Stimulated activated CD4-positive, alpha-beta T cell treated with anti-CD3 and anti-CD28 coated beads, Interleukin-4, amount 100 ng/mL, for 24 hours (primary cell): ENCODE measurements around the gene ACSL4.
"Not testable (repeated sequence)": the region's sequence is repeated elsewhere in the genome, so short reads cannot be mapped to it uniquely, and the experiment has no call there.

Experiments used
- DNase-seq: peaks from one replicate; pipeline ENCODE4 v3.0.0-alpha.2; 2020

ACSL4 gene

GRCh38 chrX:109728173-109728535 is 4.9 kb downstream of the ACSL4 start:
- DNase-seq: no peak

DNA sequence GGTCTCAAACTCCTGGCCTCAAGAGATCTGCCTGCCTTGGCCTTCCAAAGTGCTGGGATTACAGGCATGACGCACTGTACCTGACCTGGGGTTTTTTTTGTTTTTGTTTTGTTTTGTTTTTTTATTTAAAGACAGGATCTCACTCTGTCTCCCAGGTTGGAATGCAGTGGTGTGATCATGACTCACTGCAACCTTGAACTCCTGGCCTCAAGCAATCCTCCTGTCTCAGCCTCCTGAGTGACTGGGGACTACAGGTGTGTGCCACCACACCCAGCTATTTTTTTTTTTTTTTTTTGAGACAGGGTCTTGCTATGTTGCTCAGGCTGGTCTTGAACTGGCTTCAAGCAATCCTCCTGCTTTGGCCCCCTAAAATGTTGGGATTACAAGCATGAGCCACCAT is 8.1 kb downstream of the ACSL4 start:
- not testable (repeated sequence) for DNase-seq

DNA sequence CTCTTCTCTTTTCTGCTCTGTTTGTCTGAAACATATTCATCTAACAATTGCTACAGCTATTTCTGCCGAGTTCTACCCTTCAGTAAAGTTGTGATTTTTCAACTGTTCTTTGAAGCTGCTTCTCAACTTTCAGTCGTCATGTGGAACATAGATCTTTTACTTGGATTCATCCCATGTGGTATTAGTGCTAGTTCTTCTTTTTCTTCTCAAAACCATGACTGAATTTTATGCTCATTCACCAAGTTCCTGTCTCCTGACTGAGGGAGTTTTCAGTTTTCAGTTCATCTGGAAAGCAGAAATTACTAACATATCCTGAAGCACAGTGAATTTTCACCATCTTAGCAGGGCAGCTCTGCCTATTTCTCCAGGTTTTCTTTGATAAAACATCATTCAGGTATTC is 12.1 kb downstream of the ACSL4 start:
- no peak for DNase-seq

- DNase-seq: no peak
Observed at GRCh38 chrX:109719264-109719663, 13.8 kb downstream of the ACSL4 start.

DNA sequence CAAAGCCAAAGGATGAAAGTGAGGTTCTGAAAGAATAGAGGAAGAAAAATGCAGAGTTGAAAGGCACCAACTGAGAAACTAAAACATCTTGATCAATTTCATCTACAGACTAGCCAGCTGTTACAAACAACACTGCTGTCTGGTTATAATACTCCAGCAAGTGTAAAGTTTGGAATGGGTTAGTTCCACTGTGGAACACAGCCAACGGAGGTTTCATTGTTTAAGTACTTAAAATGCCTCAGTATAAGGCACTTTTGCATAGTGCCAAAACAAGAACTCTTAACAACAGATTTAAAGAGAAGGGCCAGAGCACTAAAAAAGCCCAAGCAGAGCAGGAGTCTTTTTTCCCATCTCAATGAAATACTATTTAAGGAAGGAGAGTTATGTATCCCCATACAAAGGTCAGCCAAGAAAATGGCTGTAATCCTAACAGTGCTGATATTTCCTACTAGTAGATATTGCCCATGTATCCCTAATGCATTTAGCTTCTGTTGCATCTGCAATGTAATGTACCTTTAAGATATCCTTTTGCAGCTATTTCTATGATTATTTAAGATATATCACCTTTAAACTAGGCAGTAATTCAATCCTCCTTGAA is 16.5 kb downstream of the ACSL4 start:
- no peak for DNase-seq

DNA sequence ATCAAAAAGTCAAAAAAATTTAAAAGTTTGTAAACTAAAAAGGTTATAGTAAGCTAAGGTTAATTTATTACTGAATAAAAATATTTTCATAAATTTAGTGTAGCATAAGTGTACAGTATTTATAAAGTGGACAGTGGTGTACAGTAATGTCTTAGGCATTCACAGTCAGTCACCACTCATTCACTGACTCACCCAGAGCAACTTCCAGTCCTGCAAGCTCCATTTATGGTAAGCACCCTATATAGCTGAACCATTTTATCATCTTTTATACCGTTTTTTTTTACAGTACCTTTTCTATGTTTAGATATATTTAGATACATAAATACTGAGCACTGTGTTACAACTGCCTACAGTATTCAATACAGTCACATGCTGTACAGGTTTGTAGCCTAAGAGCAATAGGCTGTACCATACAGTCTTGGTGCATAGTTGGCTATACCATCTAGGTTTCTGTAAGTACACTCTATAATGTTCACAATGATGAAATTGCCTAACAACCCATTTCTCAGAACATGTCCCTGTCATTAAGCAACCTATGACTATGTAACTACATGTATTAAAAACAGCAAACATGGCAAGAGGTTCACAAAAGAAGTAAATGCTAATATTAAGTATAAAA is 18.6 kb downstream of the ACSL4 start:
- no peak for DNase-seq

GRCh38 chrX:109710181-109710580 is 22.9 kb downstream of the ACSL4 start:
- no peak for DNase-seq

DNA sequence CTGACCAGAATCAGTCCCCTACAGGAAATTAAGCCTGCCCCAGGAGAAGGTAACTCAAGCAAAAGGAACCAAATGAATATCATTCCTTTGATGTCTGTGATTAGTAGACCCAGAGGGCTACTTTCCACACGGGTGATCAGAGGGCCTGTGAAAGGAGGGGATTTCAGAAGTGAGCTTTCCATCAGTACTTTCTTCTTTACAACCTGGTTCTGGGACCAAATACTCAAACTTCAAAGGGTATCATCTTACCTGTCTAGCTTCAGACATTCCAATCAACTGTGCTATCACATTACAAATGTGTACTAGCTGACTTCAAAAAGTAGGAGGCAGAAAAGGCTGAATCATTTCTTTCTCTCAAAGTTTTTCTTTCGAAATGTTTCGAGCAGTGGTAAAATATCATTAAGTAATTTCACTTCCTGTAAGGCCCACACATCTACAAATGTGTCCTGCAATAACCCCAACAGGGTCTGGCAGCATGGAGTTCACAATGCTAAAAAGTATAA is 23.9 kb downstream of the ACSL4 start:
- DNase-seq: no peak

- DNase-seq: no peak
Observed at GRCh38 chrX:109707720-109708119, 25.3 kb downstream of the ACSL4 start.

DNA sequence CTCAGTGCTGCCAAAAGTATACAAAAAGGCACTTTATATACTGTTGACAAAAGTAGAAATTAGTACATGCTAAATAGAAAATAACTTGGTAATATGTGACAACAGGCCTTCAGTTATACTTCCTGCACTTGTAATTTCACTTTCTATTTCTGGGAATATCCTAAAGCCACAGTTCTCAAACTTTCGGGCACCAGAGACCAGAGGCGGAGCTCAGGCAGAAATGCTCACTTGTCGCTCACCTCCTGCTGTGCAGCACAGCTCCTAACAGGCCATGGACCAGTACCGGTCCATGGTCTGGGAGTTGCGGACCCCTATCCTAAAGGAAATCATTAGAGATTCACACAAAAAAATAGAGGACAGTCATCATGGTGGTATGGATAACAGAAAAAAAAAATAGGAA is 25.7 kb downstream of the ACSL4 start:
- no peak for DNase-seq

GRCh38 chrX:109704563-109704962 is 28.5 kb downstream of the ACSL4 start:
- DNase-seq: no peak

GRCh38 chrX:109697855-109698254 is 35.2 kb downstream of the ACSL4 start:
- no peak for DNase-seq

DNA sequence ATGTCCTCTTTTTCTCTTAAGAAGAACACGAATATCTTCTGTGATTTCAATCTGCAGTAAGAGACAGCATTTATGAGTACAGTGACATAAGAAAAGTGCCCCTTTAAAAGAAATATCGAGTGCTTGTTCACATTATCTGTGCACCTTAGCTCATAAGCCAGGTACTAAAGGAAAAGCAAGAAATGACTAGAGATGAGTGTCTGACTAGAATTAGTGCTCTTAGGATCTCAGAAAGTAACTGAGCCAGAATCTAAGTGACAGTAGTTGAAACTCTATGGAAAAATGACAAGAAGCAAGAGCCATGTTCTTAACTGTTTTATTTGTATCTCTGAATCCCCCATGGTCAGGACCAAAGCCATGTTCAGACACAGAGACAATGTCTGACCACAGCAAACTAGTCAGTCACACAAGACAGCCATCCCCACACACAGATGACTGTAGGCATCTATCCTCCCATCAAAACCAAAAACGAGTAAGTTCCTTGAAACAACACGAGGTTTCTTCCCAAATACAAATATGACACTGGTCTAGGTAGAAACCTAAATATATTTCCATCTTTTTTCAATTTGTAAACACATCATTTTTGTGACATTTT is 36.8 kb downstream of the ACSL4 start:
- DNase-seq: no peak

DNA sequence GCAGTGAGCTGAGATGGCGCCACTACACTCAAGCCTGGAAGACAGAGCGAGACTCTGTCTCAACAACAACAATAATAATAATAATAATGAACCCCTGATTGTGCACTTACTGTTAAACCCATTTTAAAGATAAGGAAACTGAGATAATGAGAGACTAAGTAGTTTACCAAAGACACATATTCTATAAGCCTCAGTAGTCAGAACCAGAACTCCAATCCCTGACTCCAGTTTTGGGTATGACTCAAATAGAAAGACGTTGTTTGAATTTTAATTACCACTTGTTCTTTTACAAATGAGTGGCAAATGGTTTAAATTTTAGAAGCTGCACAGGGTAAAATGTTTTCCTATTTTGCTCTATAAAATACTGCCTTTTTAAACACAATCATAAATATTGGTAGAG is 37.4 kb downstream of the ACSL4 start:
- DNase-seq: no peak

- no peak for DNase-seq
Observed at GRCh38 chrX:109691752-109692151, 41.3 kb downstream of the ACSL4 start.

- DNase-seq: no peak
Observed at GRCh38 chrX:109691277-109691676, 41.8 kb downstream of the ACSL4 start.

GRCh38 chrX:109687903-109688302 is 45.2 kb downstream of the ACSL4 start:
- DNase-seq: no peak

- no peak for DNase-seq
Observed at GRCh38 chrX:109685656-109686078, 47.4 kb downstream of the ACSL4 start.

GRCh38 chrX:109684136-109684535 is 48.9 kb downstream of the ACSL4 start:
- DNase-seq: no peak

- DNase-seq: no peak
Observed at GRCh38 chrX:109681475-109682081, 51.5 kb downstream of the ACSL4 start.

DNA sequence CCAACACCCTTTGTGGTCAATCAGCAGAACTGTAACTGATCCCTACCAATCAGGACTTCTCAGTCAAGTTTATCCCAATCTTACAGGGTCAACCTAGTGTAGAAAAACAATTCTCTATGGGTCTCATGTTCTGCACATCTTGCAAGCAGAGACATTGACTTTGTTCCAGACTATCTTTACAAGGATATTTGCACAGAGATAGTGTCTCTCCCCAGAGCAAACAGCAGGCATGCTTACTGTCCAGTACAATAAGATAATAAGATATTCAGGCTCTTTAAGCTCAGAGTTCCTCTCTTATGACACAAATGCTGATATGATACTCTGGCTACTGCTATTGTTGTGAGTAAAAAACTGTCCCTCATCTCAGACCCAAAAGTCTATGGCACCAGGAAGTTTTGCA is 53.2 kb downstream of the ACSL4 start:
- DNase-seq: no peak

GRCh38 chrX:109672239-109672638 is 60.8 kb downstream of the ACSL4 start:
- DNase-seq: no peak

GRCh38 chrX:109671170-109671569 is 61.9 kb downstream of the ACSL4 start:
- not testable (repeated sequence) for DNase-seq

DNA sequence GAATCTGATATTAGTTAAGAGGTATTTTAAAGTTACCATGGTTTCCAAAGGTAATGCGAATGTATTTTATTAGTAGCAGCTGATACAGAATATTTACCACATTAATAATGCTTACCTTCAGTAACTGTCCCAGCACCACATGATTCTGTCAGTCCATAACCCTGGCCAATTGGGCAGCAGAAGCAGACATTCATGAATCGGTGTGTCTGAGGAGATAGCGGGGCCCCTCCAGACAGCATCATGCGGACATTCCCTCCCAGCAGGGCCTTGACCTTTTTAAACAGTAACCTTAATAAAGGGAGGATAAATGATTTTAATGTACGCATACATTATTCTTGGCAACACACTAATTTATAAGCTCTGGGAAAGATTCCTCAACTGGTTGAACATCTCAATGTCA is 65.1 kb downstream of the ACSL4 start:
- no peak for DNase-seq
